Tibial nerve (tissue), 4 donors: ENCODE data around the gene SUPT3H.

Experiments used
- EP300 ChIP-seq, 2 donors: sonication (generic); formaldehyde crosslinking; IDR thresholded peaks; one replicate each; pipeline ENCODE4 v1.6.1; 2017; ENCODE audit warnings: antibody characterized with exemption in 2 of 2, mild to moderate bottlenecking in 1 of 2
- TF ChIP-seq, protein P1 (sequence below), 5 experiments: fragments of 200-600 bp in 3 of 5; fragments of 450-650 bp in 2 of 5; sonication (generic) in 3 of 5; IDR thresholded peaks; one replicate each; pipeline ENCODE4 v1.5.1; 2016 to 2019; ENCODE audit warnings: antibody characterized with exemption in 5 of 5, mild to moderate bottlenecking in 3 of 5, moderate library complexity in 2 of 5

GRCh38 chr6:44935693-44936300 is 441.9 kb downstream of the SUPT3H start:
- no peak for TF ChIP-seq EP300 (IDR thresholded peaks at IDR 0.05)
- TF ChIP-seq, protein P1, sequence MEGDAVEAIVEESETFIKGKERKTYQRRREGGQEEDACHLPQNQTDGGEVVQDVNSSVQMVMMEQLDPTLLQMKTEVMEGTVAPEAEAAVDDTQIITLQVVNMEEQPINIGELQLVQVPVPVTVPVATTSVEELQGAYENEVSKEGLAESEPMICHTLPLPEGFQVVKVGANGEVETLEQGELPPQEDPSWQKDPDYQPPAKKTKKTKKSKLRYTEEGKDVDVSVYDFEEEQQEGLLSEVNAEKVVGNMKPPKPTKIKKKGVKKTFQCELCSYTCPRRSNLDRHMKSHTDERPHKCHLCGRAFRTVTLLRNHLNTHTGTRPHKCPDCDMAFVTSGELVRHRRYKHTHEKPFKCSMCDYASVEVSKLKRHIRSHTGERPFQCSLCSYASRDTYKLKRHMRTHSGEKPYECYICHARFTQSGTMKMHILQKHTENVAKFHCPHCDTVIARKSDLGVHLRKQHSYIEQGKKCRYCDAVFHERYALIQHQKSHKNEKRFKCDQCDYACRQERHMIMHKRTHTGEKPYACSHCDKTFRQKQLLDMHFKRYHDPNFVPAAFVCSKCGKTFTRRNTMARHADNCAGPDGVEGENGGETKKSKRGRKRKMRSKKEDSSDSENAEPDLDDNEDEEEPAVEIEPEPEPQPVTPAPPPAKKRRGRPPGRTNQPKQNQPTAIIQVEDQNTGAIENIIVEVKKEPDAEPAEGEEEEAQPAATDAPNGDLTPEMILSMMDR (IDR thresholded peaks at IDR 0.05): no peak
